GM06990 (cell line): ENCODE results near the gene CCBE1.

Source experiments
- DNase-seq: peaks from one replicate; pipeline ENCODE4 v3.0.0-alpha.2; 2011; ENCODE audit not compliant: insufficient read length; ENCODE audit errors: extremely low read depth
- H3K27me3 ChIP-seq: replicated peaks from 2 replicates; pipeline ENCODE4 v1.6.0; 2011; ENCODE audit warnings: low read length; ENCODE audit not compliant: control insufficient read depth, insufficient read depth
- H3K36me3 ChIP-seq: 2 replicates; pipeline ENCODE4 v1.5.1; 2011; ENCODE audit warnings: low read length; ENCODE audit not compliant: control insufficient read depth, insufficient read depth
- H3K4me3 ChIP-seq: replicated peaks from 2 replicates; pipeline ENCODE4 v1.5.1; 2011; ENCODE audit warnings: low read depth, mild to moderate bottlenecking, control low read depth, low read length
- CTCF ChIP-seq: IDR thresholded peaks from 2 replicates; pipeline ENCODE4 v1.5.1; 2011; ENCODE audit warnings: low read length, control low read depth, mild to moderate bottlenecking, inconsistent platforms; ENCODE audit not compliant: insufficient read depth, poor library complexity, severe bottlenecking

The CCBE1 gene

DNA sequence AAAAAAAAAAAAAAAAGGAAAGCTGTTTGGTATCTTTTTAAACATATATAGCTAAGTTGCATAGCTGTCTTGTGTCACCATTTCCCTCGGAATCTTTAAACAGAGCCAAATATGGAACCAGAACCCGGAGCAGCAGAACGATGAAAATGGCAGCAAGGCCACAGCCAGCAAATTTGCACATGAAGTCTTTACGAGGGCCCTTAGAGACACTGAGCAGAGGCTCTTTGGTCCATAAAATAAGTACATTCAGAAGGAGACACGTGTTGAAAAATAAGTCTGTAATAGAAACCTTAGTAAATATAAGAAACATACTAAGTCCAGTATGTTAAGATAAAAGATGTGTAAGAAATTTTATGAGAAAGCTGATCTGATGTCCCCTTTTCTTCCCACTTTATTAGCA, 16.2 kb downstream of the CCBE1 start:
- no peak for TF ChIP-seq CTCF
- Histone ChIP-seq H3K4me3 (no peak overlapping the region), H3K27me3 (no peaks in the 10 kb centered on the region; the same call in 1 of the 2 replicates), H3K36me3 (no peaks in the 10 kb centered on the region)
- no peak for DNase-seq

DNA sequence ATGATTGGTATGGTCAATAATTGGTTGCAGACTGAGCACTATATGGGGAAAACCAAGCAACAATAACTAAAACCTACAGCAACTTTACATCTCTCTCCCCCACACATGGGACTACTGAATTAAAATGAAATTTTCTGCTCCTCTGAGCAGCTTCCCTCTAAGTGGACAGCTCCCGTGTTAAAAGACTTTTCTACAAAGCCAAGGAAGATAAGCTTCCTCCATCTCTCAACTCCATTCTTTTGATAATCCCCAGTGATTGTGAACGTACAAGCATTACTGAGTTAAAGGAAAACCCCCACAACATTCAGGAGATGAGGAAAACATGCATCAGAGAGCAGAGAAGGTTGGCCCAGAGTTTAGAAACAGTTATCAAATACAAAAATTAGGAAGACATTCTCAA, 21.9 kb downstream of the CCBE1 start:
- no peak for DNase-seq
- Histone ChIP-seq H3K4me3 (no peak overlapping the region), H3K36me3 (no peaks in the 10 kb centered on the region), H3K27me3 (no peaks in the 10 kb centered on the region)
- TF ChIP-seq CTCF = no peak

DNA sequence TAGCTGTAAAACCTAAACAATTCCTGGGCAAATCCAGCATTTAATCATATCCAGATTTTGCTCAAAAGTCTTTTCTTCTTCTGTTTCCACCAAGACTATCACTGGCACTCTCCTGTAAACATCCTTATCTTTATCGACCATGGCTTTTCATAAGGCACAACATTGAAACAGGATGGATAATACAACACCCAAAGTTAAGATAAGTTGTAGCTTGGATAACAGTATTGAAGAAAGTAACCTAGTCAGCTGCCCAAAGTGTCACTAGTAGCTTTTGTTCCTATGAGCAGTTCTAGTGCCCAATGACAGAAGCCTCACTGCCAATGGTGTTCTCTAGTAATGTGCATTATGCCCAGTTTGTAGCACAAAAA, 22.3 kb downstream of the CCBE1 start:
- Histone ChIP-seq H3K4me3 (no peak overlapping the region), H3K36me3 (no peaks in the 10 kb centered on the region), H3K27me3 (no peaks in the 10 kb centered on the region)
- no peak for DNase-seq
- no peak for TF ChIP-seq CTCF

GRCh38 chr18:59674186-59674902, 22.9 kb downstream of the CCBE1 start:
- Histone ChIP-seq H3K4me3 (no peak overlapping the region), H3K36me3 (no peaks in the 10 kb centered on the region), H3K27me3 (no peaks in the 10 kb centered on the region)
- DNase-seq = no peak
- TF ChIP-seq CTCF = no peak

GRCh38 chr18:59672235-59672711, 24.9 kb downstream of the CCBE1 start:
- Histone ChIP-seq H3K27me3 (no peaks in the 10 kb centered on the region), H3K36me3 (no peaks in the 10 kb centered on the region), H3K4me3 (no peak overlapping the region)
- DNase-seq = no peak
- TF ChIP-seq CTCF = no peak

DNA sequence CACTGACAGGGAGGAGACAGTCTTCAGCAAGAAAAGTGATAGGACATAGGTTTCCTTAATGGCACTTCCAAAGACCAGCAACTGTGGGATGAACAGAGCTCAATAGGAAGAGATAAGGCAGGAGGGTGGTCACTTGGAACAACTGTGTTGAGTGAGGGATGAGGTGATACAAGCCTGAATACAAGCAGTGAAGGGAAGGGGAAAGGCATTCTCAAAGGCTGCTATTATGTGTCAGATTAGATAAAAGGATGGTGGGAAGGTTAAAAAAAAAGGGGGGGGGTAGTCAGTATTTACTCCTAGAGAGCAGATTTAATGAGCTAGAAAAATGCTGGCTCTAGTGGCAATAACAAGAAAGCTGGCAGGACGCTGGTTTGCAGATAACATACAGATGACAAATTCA, 25.7 kb downstream of the CCBE1 start:
- H3K27me3 ChIP-seq = no peaks in the 10 kb centered on the region
- H3K4me3 ChIP-seq = no peak overlapping the region
- H3K36me3 ChIP-seq = no peaks in the 10 kb centered on the region
- no peak for DNase-seq
- no peak for TF ChIP-seq CTCF
